ENCODE data around the gene IP6K3.

The IP6K3 gene

GRCh38 chr6:33679761-33680160 is 66.9 kb downstream of the IP6K3 start:
- FAIRE-seq (no peak), DNase-seq (ENCODE audit: insufficient read length, low spot score) (no peak)

- no peak for DNase-seq (ENCODE audit: insufficient read length, low spot score)
- no peak for FAIRE-seq
Observed at GRCh38 chr6:33678932-33679490, 67.7 kb downstream of the IP6K3 start.

GRCh38 chr6:33678233-33678931 is 68.3 kb downstream of the IP6K3 start:
- DNase-seq (ENCODE audit: insufficient read length, low spot score): no peak

GRCh38 chr6:33677689-33678088 is 69.0 kb downstream of the IP6K3 start:
- DNase-seq (ENCODE audit: insufficient read length, low spot score) (no peak), FAIRE-seq (no peak)

More at GRCh38 chr6:33678233-33678931, 68.3 kb downstream of the IP6K3 start:
- no peak for FAIRE-seq

- FAIRE-seq (no peak), DNase-seq (ENCODE audit: insufficient read length, low spot score) (no peak)
Observed at GRCh38 chr6:33677143-33677660, 69.5 kb downstream of the IP6K3 start.

GRCh38 chr6:33676416-33677142 is 70.1 kb downstream of the IP6K3 start:
- FAIRE-seq (no peak), DNase-seq (ENCODE audit: insufficient read length, low spot score) (no peak)

- DNase-seq (ENCODE audit: insufficient read length, low spot score) (no peak), FAIRE-seq (no peak)
Observed at GRCh38 chr6:33675968-33676367, 70.7 kb downstream of the IP6K3 start.

- no peak for DNase-seq (ENCODE audit: insufficient read length, low spot score)
Observed at GRCh38 chr6:33673851-33674250, 72.9 kb downstream of the IP6K3 start.

GRCh38 chr6:33672808-33673207 is 73.9 kb downstream of the IP6K3 start:
- peak; percentile 96 for DNase-seq (ENCODE audit: insufficient read length, low spot score)
- FAIRE-seq: peak; percentile 89

More at GRCh38 chr6:33673851-33674250, 72.9 kb downstream of the IP6K3 start:
- no peak for FAIRE-seq

GRCh38 chr6:33671744-33672072 is 75.0 kb downstream of the IP6K3 start:
- FAIRE-seq (no peak), DNase-seq (ENCODE audit: insufficient read length, low spot score) (no peak)

All from HTR-8/SVneo (cell line).